Stomach (tissue), 9 donors: ENCODE results near the gene ITGA2. TPM values are rescaled to one million over a fixed set of nuclear protein-coding genes. Genes with fewer than 3 reads are reported as not detected.

ENCODE experiments used
- DNase-seq, 2 donors: peaks; one replicate each; pipeline versions ENCODE4 v3.0.0 to v3.0.0-alpha.2; 2013 to 2019
- H3K27ac ChIP-seq, 5 donors: fragments of 200-600 bp in 4 of 5; sonication (generic) in 4 of 5; one replicate each; pipeline ENCODE4 v1.5.1; 2013 to 2019; ENCODE audit warnings: mild to moderate bottlenecking in 1 of 5, moderate library complexity in 1 of 5
- H3K27me3 ChIP-seq, 3 donors: fragments of 200-600 bp; sonication (generic); one replicate each; pipeline ENCODE4 v1.5.1; 2017 to 2019; ENCODE audit warnings: mixed run types in 1 of 3
- H3K36me3 ChIP-seq, 4 donors: fragments of 200-600 bp; sonication (generic); 1 replicate in 3 of 4; 2 replicates in 1 of 4; pipeline ENCODE4 v1.5.1; 2016 to 2019
- H3K4me1 ChIP-seq, 4 donors: fragments of 200-600 bp; sonication (generic); one replicate each; pipeline ENCODE4 v1.5.1; 2016 to 2019
- H3K4me3 ChIP-seq, 4 donors: fragments of 200-600 bp; sonication (generic) in 3 of 4; one replicate each; pipeline ENCODE4 v1.5.1; 2016 to 2019; ENCODE audit warnings: mild to moderate bottlenecking in 1 of 4
- H3K9me3 ChIP-seq, 4 donors: fragments of 200-600 bp; sonication (generic); one replicate each; pipeline ENCODE4 v1.5.1; 2016 to 2019
- CTCF ChIP-seq, 7 experiments: fragments of 450-650 bp in 4 of 7; fragments of 200-600 bp in 3 of 7; sonication (generic) in 3 of 7; IDR thresholded peaks; one replicate each; pipeline ENCODE4 v1.5.1; 2016 to 2019; ENCODE audit warnings: antibody characterized with exemption in 7 of 7, control low read depth in 2 of 7, mild to moderate bottlenecking in 1 of 7
- EP300 ChIP-seq: sonication (generic); formaldehyde crosslinking; IDR thresholded peaks from one replicate; pipeline ENCODE4 v1.6.1; 2017; ENCODE audit warnings: antibody characterized with exemption
- POLR2A ChIP-seq, 4 donors: fragments of 450-650 bp; IDR thresholded peaks; one replicate each; pipeline ENCODE4 v1.6.1; 2016; ENCODE audit warnings: antibody characterized with exemption in 4 of 4, control low read depth in 2 of 4, mild to moderate bottlenecking in 1 of 4, moderate library complexity in 1 of 4
- POLR2AphosphoS5 ChIP-seq, 3 donors: sonication (generic); formaldehyde crosslinking; IDR thresholded peaks; one replicate each; pipeline ENCODE4 v1.6.1; 2016; ENCODE audit warnings: antibody characterized with exemption in 3 of 3
- WGBS, 5 donors: extraction: QIAGEN DNeasy Blood & Tissue Kit in 3 of 5; methylation state at CpG; one replicate each; pipeline versions ENCODE4 v1.1.5 to v1.1.7; 2013 to 2018; 5-methylcytosine and 5-hydroxymethylcytosine counted together
- intact Hi-C: fragments of 100-400 bp; cut with DNase I; formaldehyde crosslinking; loops from one replicate; pipeline ENCODE4 v1.15.1; 2023; ENCODE audit warnings: low total_unique reads
- polyA plus RNA-seq, 3 donors: library from polyadenylated mRNA; stranded (reverse); fragments of 200-250 nt; gene quantifications; one replicate each; pipeline ENCODE4 v1.2.3, GENCODE V29; 2013
- total RNA-seq, 5 donors: library from RNA; depleted of rRNA; stranded (reverse); fragments of >200 nt; gene quantifications; one replicate each; pipeline versions ENCODE4 v1.1.0 to v1.2.3, GENCODE V29; 2014 to 2016
- donor health status: healthy with polysubstance abuse.
- donor health status: Bipolar disorder and iron deficiency.
- donor health status: healthy.

The ITGA2 gene
- total and polyA plus RNA-seq, 8 donors, result 0.58 to 8.3 (median 3.3) TPM

- no peak overlapping the region for H3K27ac ChIP-seq
- intact Hi-C loops, result no loop called here
- TF ChIP-seq EP300 (no peak), POLR2A (IDR thresholded peaks at IDR 0.05) (no peak)
- no peak overlapping the region for H3K4me3 ChIP-seq
- no peaks in the 10 kb centered on the region for H3K9me3 ChIP-seq
- DNase-seq, result no peak
- H3K4me1 ChIP-seq, result no peaks in the 10 kb centered on the region
- WGBS, 5 donors, result 76 to 90% (median 86%) methylated on average over 2 of the region's 2 CpGs
- no peaks in the 10 kb centered on the region for H3K27me3 ChIP-seq
- H3K36me3 ChIP-seq, result peaks cover 0 to 63% (median 36%) of the 10 kb centered on the region in 4 donors
Observed at GRCh38 chr5:53076014-53076583, 86.9 kb downstream of the ITGA2 start.

- DNase-seq, result no peak
- Histone ChIP-seq H3K9me3 (no peaks in the 10 kb centered on the region), H3K36me3 (peaks cover 0 to 69% (median 24%) of the 10 kb centered on the region in 4 donors), H3K27ac (no peak overlapping the region), H3K4me3 (no peak overlapping the region), H3K27me3 (no peaks in the 10 kb centered on the region), H3K4me1 (no peaks in the 10 kb centered on the region)
- WGBS, 5 donors, result 86 to 95% (median 90%) methylated on average over 4 of the region's 4 CpGs
- intact Hi-C loops, result no loop called here
- TF ChIP-seq POLR2A (IDR thresholded peaks at IDR 0.05), result no peak
- TF ChIP-seq POLR2AphosphoS5 (IDR thresholded peaks at IDR 0.05), result no peak
- TF ChIP-seq CTCF (IDR thresholded peaks at IDR 0.05), result no peak
- no peak for TF ChIP-seq EP300
Observed at GRCh38 chr5:53080271-53080670, 91.1 kb downstream of the ITGA2 start.

- H3K36me3 ChIP-seq, result peaks cover 0 to 48% (median 15%) of the 10 kb centered on the region in 4 donors
- no peaks in the 10 kb centered on the region for H3K9me3 ChIP-seq
- no peak overlapping the region for H3K27ac ChIP-seq
- H3K4me3 ChIP-seq, result no peak overlapping the region
- no peaks in the 10 kb centered on the region for H3K27me3 ChIP-seq
- DNase-seq, result no peak
- no peaks in the 10 kb centered on the region for H3K4me1 ChIP-seq
- intact Hi-C loops, result no loop called here
- no peak for TF ChIP-seq EP300
- no peak for TF ChIP-seq CTCF (IDR thresholded peaks at IDR 0.05)
- TF ChIP-seq POLR2A (IDR thresholded peaks at IDR 0.05), result no peak
- TF ChIP-seq POLR2AphosphoS5 (IDR thresholded peaks at IDR 0.05), result no peak
Observed at GRCh38 chr5:53083927-53084326, 94.8 kb downstream of the ITGA2 start.

GRCh38 chr5:53084546-53085255, 95.5 kb downstream of the ITGA2 start:
- no peak for DNase-seq
- no peak overlapping the region for H3K4me3 ChIP-seq
- H3K36me3 ChIP-seq, result peaks cover 0 to 43% (median 15%) of the 10 kb centered on the region in 4 donors
- intact Hi-C loops, result no loop called here
- no peaks in the 10 kb centered on the region for H3K9me3 ChIP-seq
- H3K27ac ChIP-seq, result no peak overlapping the region
- no peak for TF ChIP-seq EP300
- H3K4me1 ChIP-seq, result no peaks in the 10 kb centered on the region
- WGBS, 5 donors, result 74 to 86% (median 83%) methylated on average over 4 of the region's 4 CpGs
- H3K27me3 ChIP-seq, result no peaks in the 10 kb centered on the region

GRCh38 chr5:53087171-53087570, 98.0 kb downstream of the ITGA2 start:
- 80 to 100% (median 92%) methylated on average over 1 of the region's 1 CpG for WGBS, 5 donors
- TF ChIP-seq EP300 (no peak), POLR2A (IDR thresholded peaks at IDR 0.05) (no peak), POLR2AphosphoS5 (IDR thresholded peaks at IDR 0.05) (no peak), CTCF (IDR thresholded peaks at IDR 0.05) (no peak)
- Histone ChIP-seq H3K4me3 (no peak overlapping the region), H3K27ac (no peak overlapping the region), H3K27me3 (no peaks in the 10 kb centered on the region), H3K9me3 (no peaks in the 10 kb centered on the region), H3K4me1 (peaks cover 0 to 10% (median 0%) of the 10 kb centered on the region in 4 donors), H3K36me3 (peaks cover 0 to 34% (median 12%) of the 10 kb centered on the region in 4 donors)
- intact Hi-C loops, result no loop called here
- DNase-seq, result no peak
